NB4 (cell line): ENCODE data around the gene PRUNE2.

Experiments used
- POLR2A ChIP-seq: IDR thresholded peaks from 2 replicates; pipeline ENCODE4 v1.6.1; 2011; ENCODE audit warnings: mild to moderate bottlenecking; ENCODE audit not compliant: insufficient read length; ENCODE audit errors: extremely low read depth
- TF ChIP-seq, protein P1 (sequence below): IDR thresholded peaks from one replicate; pipeline ENCODE4 v1.5.1; 2012; ENCODE audit warnings: low read depth, low read length
- TF ChIP-seq, protein P2 (sequence below): IDR thresholded peaks from 2 replicates; pipeline ENCODE4 v1.6.1; 2011; ENCODE audit warnings: low read depth, low read length

DNA sequence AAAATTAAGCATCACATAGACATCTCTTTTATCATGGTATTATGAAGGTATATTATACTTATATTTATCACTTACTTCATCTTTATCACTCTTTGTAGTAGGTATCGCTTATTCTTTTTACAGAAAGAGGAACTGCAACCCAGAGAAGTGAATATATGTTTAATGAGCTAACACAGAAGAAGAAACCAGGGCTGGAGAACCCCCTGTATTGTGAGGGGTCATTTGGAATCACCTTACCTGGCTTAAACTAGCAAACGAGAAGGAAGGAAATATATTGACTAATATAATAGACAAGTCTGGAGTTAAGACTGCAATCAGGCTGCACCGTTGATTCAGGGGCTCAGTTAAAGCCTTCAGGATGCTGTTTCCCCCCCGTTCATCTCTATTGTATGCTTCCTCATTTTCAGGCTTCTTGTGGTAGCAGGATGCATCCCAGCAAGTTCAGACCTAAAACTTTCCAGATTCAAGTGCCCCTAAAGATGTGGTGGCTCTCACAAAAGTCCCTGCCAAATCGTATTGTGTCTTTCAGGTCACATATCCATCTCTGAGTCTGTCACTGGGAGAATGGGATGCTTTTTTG, 300.5 kb downstream of the PRUNE2 start:
- TF ChIP-seq, protein P1, sequence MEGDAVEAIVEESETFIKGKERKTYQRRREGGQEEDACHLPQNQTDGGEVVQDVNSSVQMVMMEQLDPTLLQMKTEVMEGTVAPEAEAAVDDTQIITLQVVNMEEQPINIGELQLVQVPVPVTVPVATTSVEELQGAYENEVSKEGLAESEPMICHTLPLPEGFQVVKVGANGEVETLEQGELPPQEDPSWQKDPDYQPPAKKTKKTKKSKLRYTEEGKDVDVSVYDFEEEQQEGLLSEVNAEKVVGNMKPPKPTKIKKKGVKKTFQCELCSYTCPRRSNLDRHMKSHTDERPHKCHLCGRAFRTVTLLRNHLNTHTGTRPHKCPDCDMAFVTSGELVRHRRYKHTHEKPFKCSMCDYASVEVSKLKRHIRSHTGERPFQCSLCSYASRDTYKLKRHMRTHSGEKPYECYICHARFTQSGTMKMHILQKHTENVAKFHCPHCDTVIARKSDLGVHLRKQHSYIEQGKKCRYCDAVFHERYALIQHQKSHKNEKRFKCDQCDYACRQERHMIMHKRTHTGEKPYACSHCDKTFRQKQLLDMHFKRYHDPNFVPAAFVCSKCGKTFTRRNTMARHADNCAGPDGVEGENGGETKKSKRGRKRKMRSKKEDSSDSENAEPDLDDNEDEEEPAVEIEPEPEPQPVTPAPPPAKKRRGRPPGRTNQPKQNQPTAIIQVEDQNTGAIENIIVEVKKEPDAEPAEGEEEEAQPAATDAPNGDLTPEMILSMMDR, result no peak
- no peak for TF ChIP-seq POLR2A
- TF ChIP-seq, protein P2, sequence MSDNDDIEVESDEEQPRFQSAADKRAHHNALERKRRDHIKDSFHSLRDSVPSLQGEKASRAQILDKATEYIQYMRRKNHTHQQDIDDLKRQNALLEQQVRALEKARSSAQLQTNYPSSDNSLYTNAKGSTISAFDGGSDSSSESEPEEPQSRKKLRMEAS, result no peak
